Retinal pigment epithelial cell (primary cell): ENCODE measurements around the gene SMAD6.
A peak's percentile ranks its signal among the peaks of the same experiment; 100 is the strongest.

Source experiments
- DNase-seq: peaks from one replicate; pipeline ENCODE4 v3.0.0-alpha.2; 2010; ENCODE audit warnings: low read depth
- H3K4me3 ChIP-seq: 2 replicates; pipeline ENCODE4 v1.5.1; 2011; ENCODE audit warnings: mild to moderate bottlenecking, low read length, control low read depth, moderate library complexity
- TF ChIP-seq, protein P1 (sequence below): conservative IDR thresholded peaks from 2 replicates; pipeline ENCODE4 v1.5.1; 2011; ENCODE audit warnings: low read depth, low read length, control low read depth, inconsistent platforms

Gene SMAD6

DNA sequence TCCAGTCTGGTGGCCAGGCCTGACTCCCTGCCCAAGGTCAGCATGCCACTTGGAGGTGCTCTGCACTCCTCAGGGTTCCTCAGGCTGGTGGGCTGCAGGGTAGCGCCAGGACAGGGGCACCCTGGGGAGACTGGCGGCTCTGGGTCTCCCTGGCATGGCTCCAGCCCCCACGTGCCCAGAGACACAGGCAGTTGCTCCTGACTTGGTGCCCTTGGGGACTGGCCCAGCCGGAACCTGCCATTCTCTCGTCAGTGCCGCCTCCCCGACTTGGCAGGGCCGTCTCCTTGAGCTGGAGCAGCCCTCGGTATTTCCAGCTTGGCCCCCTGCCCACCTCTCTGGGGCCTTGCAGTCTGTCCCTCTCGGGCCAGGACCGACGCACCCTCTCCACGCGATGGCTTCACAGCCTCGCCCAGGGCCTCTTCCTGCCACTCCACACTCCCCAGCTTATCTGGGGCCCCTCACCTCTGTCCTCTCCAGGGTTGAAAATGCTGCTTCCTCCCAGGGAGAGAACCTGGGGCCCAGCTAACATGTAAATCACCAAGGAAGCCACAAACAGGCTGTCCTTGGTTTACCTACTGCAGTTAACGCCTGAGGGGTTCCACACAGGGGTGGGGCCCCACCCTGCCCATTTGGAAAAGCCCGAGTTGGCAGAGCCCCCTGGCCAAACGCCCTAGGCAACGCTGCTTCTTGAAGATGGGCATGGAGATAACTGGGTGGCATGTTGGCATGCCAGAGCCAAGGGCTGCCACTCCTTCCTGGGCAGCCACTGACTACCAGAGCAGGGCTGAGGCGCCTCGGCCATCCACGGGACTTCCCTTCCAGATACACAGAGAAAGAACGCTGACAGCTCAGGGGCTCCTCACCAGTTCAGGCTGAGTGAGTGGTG lies 61.4 kb downstream of the SMAD6 start:
- no peak overlapping the region for H3K4me3 ChIP-seq
- TF ChIP-seq, protein P1, sequence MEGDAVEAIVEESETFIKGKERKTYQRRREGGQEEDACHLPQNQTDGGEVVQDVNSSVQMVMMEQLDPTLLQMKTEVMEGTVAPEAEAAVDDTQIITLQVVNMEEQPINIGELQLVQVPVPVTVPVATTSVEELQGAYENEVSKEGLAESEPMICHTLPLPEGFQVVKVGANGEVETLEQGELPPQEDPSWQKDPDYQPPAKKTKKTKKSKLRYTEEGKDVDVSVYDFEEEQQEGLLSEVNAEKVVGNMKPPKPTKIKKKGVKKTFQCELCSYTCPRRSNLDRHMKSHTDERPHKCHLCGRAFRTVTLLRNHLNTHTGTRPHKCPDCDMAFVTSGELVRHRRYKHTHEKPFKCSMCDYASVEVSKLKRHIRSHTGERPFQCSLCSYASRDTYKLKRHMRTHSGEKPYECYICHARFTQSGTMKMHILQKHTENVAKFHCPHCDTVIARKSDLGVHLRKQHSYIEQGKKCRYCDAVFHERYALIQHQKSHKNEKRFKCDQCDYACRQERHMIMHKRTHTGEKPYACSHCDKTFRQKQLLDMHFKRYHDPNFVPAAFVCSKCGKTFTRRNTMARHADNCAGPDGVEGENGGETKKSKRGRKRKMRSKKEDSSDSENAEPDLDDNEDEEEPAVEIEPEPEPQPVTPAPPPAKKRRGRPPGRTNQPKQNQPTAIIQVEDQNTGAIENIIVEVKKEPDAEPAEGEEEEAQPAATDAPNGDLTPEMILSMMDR, result no peak
- DNase-seq, result no peak

DNA sequence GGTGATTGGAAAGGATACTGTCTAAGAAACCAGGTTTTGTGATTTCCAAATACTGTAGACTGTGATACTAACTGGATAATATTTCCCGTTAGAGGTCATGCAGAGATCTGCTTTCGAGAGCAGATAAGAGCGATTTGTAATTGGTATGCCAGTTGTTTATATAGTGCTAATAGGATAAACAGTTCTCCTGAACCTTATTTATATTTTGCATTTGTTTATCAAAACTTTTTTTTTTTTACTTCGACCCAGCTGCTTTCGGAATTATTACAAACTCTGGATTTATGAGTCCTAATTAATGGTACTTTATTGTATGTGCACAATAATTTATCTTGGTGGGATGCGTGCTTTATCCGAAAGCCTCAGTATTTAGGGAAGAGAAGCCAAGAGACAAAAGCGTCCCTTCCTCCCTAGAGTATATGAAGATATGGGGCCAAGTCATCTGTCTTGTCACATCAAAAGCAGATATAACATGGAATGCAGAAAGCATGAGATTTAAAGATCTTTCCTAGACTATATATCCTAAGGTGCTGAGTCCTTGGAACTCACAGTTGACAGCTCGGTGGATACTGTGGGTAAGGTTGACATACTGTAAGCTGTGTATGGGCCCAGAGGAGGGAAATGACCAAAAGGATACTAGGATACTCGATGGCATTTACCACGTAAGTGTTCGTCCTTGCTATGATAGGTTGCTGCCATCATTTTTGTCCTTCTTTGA lies 62.2 kb downstream of the SMAD6 start:
- no peak for DNase-seq
- H3K4me3 ChIP-seq, result no peak overlapping the region
- TF ChIP-seq, protein P1, result no peak

DNA sequence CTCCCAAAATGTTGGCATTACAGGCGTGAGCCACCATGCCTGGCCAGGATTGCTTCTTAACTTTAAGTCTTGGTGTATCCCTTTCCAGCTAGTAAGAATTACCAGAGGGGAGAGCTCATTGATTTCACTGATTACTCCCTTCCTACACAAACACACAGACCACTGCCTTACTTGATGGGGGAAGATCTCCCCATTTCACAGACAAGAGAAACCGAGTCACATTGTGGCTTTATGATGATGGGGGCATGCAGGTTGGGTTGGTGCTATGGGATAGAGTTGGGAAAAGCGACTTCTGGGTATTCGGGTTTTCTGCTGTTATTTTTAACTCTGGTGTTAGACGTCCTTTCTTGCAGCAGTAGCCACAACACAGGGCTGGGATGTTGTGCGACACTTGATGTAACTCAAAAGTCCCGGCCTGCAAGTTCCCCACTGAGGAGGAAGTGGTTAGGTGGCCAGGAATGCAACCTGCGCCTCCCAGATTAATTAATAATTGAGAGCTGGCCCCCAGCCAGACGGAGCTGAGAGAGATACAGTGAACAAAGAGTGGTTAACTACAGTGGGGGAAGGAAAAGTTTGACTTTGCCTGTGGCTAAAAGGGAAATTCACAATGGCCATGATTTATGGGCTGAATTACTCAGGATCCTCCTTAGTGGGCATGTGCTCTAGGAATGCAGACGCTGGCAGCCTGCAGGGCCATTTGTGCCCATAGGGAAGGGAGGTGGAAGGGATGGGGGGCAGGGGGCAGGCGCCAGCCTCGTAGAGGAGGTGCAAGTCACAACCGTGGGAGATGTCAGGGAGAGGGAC lies 63.6 kb downstream of the SMAD6 start:
- no peak overlapping the region for H3K4me3 ChIP-seq
- peak; percentile 79 for DNase-seq
- TF ChIP-seq, protein P1, result no peak

DNA sequence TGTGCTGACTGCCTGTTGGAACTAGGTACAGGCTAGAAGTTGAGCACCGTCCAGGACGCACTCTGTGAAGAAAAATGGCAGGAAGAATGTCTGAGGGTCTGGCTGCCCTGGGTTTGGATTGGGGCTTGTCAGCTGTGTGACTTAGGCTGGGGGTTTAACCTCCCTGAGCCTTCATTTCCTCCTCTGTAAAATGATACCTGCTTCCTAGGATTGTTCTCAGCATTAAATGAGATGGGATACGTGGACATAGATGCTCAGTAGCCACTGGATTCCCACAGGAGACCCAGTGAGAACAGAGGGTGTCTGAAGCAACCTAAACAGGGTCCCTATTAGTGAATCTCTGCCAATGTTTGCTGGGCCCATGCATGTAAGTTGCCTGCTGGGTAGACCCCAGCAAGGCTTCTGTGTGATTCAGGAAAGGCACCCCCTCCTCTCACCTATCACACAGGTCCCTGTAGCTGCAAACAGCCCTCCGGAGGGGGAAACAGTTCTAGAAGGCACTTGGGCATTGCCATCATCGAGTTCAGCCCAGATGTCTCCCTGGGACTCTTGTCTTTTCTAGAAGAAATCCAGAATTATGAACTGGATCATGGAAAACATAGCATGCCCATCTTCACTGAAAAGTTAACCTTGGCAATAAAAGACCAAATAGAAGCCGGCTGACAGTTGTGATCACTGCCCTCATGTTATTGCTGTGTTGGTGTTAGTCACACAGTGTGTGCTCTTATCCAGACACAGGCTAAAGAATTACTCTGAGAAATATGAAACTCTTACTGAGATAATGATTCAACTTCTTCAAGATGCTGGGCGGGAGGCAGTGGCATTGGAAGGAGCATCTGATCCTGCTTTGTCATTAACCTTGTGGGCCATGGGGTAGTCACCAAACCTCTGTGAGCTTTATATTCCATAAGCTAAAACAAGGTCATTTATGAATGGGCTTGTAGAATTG lies 64.5 kb downstream of the SMAD6 start:
- no peak for DNase-seq

DNA sequence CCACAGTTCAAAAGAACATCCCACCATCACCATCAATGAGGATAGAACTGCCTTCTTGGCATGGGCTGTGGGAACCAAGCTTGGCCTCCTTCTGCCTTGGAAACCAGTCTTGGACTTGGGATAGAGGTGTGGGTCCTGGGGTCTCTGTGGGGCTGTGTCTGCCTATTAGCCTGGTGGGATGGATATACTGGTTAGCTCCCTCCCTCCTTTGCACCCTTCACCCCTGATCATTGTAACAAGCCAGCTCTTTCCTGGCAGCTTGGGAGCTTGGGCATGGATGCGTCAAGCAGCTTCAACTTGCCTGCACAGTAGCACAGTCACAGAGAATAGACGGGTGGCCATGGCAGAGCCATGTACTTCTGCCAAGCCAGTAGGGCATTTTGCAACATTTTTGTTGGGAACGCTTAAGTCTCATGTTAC lies 65.2 kb downstream of the SMAD6 start:
- no peak for DNase-seq
- H3K4me3 ChIP-seq, result no peak overlapping the region
- TF ChIP-seq, protein P1, result no peak

More for the DNA sequence above, 64.5 kb downstream of the SMAD6 start:
- no peak overlapping the region for H3K4me3 ChIP-seq
- TF ChIP-seq, protein P1, result no peak

DNA sequence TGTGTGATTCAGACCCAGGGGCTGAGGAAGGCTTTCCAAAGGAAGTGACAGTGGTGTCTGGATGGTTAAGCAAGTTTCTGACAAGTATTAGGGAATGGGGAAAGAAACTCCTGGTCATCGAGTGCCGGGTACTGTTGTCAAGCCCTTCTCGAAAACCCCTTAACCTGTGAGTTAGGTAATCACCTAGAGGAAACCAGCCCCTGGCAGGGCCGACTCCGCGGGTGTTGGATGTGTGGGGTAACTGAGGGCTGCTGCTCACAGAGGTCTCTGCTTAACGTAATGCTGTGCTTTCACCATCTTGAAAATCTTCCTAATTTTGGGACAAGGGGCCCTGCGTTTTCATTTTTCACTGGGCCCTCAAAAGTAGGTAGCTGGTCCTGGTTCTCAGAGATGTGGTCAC lies 67.0 kb downstream of the SMAD6 start:
- no peak for DNase-seq
- H3K4me3 ChIP-seq, result no peak overlapping the region
- TF ChIP-seq, protein P1, result no peak
